GM11168 (cell line): ENCODE results near the gene PIK3R3.

ENCODE experiments used
- in situ Hi-C: fragments of 300-500 bp; cut with MboI; formaldehyde crosslinking; loops from one replicate; pipeline ENCODE4 v1.12.0; 2022; ENCODE audit warnings: low sequenced_read_pairs; ENCODE audit not compliant: unreplicated experiment

PIK3R3 gene

DNA sequence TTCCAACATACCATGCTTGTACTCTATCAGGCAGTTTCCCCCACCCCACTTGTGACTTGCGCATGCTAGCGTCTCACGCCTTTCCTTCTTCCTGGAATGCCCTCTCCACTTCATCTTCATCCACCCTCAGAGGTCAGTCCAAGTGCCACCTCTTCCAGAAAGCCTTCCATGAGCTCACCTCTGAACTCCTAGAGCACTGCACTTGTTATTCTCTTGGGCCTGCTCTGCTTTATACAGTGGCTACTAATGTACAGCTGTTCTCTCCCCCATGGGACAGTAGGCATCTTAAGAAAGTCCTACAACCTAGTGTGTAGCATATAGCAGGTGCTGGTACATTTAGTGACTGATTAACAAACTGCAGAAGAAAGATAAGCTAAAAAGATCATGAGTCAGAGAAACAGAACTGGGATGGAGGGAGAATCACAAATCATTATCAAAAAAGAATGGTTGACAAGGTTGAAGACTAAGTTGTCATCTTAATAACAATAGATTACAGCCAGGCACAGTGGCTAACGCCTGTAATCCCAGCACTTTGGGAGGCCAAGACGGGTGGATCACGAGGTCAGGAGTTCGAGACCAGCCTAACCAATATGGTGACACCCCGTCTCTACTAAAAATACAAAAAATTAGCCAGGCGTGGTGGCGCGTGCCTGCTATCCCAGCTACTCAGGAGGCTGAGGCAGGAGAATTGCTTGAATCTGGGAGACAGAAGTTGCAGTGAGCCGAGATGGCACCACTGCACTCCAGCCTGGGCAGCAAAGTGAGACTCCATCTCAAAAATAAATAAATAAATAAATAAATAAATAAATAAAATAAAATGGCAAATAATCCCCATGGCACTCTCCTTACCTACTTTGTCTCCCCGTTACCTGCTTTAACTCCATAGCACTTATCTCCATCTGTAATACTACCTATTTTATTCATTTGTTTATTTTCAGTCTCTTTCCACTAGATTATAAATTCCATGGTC is 26.2 kb upstream of the PIK3R3 start:
- in situ Hi-C loops, result no loop called here

GRCh38 chr1:46157916-46158311 is 25.5 kb upstream of the PIK3R3 start:
- in situ Hi-C loops, result no loop called here

DNA sequence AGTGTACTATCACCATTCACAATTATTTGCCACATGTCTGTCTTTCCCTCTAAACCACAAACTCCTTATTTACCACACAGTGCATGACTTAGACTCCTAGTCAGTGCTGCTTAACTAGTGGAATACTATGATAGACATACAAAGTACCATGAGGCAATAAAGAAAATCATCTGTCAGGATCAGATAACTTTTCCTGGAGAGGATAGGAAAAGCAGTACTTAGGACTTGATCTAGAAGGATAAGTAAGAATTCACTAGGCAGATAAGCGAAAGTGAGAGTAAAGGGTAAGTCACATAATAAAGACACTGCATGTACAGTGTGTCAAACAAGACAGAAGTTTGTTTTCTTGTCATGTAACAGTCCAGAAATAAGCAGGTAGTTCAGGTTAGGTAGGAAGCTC is 21.3 kb upstream of the PIK3R3 start:
- in situ Hi-C loops, result no loop called here

- in situ Hi-C loops, result no loop called here
Measured at GRCh38 chr1:46153228-46153627, 20.8 kb upstream of the PIK3R3 start.

DNA sequence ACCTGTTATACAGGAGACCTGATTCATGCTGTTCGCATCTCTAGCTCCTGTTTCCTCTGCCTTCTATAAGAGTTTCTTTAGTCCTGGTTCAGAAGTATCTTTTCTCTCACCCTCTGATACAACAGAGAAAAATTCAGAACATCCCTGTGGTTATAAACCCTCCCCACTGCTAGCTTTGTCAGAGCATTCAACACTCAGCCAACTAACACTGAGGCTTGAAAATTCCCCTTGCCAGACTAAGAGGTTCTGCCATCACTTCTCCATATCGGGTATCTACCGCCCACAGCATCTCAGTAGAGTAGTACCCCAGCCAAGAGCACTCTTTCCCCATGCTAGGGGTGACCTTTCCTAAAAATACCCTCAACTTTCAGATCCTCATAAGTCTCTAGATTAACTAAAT is 19.6 kb upstream of the PIK3R3 start:
- in situ Hi-C loops, result no loop called here

- in situ Hi-C loops, result no loop called here
Measured at GRCh38 chr1:46150085-46150484, 17.7 kb upstream of the PIK3R3 start.

DNA sequence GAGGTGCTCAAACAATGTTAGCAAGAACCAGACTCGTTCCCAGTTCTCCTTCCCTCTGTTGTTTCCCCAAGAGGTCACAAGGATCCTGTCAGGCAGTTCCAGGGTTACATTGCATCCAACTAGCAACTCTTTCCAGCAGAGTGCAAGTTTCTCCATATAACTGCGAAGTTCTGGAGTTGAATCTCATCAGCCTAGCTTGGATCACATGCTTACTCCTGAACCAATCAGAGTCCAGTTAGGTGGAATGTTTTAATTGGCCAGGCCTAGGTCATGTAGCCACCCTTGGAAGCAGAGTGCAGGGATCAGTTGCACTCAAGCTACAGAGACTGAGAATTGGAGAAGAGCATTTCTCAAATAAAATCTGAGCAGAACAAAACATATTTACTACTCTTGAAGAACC is 15.9 kb upstream of the PIK3R3 start:
- in situ Hi-C loops, result no loop called here

DNA sequence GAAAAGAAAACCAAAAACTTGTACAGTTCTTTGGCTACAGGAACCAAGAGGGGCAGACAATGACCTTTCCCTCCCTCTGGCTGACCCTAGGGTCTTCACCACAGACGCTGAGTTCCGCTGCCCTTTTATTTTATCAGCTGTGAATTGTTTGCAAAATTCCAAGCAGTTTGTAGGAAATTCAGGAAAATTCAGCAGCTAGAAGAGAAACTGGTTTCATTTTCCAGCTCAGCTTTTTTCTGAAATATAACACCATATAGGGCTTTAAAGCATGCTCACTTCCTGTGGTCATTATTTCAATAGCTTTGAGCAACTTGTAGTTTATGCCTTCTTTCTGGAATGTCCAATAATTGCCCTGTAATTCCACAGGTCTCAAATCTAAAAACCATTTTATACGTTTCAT is 5.5 kb upstream of the PIK3R3 start:
- in situ Hi-C loops, result no loop called here

- in situ Hi-C loops, result no loop called here
Measured at GRCh38 chr1:46136711-46137110, 4.3 kb upstream of the PIK3R3 start.

- in situ Hi-C loops, result no loop called here
Measured at GRCh38 chr1:46134660-46135331, 2.4 kb upstream of the PIK3R3 start.

DNA sequence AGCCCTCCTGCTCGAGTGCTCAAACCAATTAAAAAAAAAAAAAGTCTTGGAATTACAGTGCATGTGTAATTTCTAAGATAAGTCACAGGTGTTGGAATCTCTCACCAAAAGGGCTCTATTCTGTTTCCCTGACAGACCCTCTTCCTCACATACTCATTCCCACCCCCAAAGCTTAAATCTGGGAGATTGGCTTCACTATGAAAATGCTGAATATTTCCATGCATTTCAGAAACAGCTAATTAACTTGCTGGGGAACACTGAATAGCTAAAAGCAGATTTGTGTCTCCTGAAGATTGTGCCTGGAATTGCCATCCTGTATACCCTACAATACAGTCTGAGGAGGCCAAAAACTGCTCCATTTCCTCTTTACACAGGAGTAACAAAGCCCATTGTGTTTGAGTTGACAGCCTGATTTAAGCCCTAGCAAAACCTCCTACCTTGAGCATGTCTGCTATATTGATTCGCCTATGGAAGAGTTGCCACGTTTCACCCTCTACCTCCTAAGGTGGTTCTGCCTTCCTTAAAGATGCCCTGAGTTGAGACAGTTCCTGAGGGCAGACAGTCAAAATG is 1.4 kb upstream of the PIK3R3 start:
- in situ Hi-C loops, result no loop called here

DNA sequence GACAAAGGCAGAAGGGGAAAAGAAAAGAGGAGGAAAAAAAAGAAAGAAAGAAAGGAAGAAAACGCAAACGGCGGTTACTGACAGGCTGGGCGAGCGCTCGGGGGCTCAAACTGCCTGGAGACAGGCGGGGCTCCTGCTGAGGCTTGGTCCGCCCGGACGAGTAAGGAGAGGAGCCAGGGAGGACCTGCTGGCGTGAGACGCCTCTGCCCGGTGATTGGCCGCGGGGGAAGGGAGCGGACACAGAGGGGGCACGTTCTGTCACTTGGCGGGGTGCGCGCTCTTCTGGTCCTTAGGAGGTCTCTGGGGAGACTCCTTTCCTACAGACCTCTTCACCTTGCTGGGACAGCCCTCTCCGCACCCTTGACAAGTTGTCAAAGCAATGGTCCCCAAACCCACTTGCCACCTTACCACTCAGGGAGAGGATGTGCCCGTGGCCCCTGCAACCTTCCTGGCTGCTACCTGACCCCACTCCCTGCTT is 791 bp upstream of the PIK3R3 start:
- in situ Hi-C loops, result no loop called here

- in situ Hi-C loops, result no loop called here
Measured at GRCh38 chr1:46131712-46132528, 509 bp downstream of the PIK3R3 start.

- in situ Hi-C loops, result no loop called here
Measured at GRCh38 chr1:46131093-46131492, 1.3 kb downstream of the PIK3R3 start.

- in situ Hi-C loops, result no loop called here
Measured at GRCh38 chr1:46130606-46131005, 1.8 kb downstream of the PIK3R3 start.

GRCh38 chr1:46130121-46130520 is 2.3 kb downstream of the PIK3R3 start:
- in situ Hi-C loops, result no loop called here

- in situ Hi-C loops, result no loop called here
Measured at GRCh38 chr1:46128344-46128743, 4.1 kb downstream of the PIK3R3 start.

- in situ Hi-C loops, result no loop called here
Measured at GRCh38 chr1:46118856-46119255, 13.6 kb downstream of the PIK3R3 start.

DNA sequence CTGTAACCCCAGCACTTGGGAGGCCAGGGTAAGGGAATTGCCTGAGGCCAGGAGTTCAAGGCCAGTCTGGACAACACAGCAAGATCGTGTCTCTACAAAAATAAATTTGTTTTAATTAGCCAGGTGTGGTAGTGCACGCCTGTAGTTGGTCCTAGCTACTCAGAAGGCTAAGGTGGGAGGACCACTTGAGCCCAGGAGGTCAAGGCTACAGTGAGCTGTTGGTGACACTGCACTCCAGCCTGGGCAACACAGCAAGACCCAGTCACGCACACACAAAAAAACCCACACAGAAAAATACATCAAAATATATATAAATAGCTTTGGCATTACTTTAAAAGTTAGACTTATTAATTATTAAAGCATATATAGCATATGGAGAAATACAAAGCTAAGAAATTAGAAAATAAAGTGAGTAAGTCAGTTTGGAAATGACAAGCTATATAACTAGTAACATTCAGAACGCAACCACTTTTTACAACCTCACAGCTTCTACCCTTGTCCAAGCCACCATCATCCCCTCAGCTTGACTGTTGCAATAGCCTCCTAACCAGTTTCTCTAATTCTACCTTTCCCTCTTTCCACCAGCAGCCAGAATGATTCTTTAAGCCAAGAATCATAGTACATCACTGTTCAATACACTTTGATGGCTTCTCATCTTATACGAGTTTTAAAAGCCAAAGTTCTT is 14.5 kb downstream of the PIK3R3 start:
- in situ Hi-C loops, result no loop called here
